Anterior cingulate cortex (tissue), 58 donors: Measurements from ENCODE around the gene SPRYD7.
"Not testable (repeated sequence)": the region's sequence is repeated elsewhere in the genome, so short reads cannot be mapped to it uniquely, and the experiment has no call there.

ENCODE experiments used
- DNase-seq, 58 donors: peaks; one replicate each; lab custom pipeline; 2025; lab: John Stamatoyannopoulos, UW

SPRYD7 gene, protein sequence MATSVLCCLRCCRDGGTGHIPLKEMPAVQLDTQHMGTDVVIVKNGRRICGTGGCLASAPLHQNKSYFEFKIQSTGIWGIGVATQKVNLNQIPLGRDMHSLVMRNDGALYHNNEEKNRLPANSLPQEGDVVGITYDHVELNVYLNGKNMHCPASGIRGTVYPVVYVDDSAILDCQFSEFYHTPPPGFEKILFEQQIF

DNA sequence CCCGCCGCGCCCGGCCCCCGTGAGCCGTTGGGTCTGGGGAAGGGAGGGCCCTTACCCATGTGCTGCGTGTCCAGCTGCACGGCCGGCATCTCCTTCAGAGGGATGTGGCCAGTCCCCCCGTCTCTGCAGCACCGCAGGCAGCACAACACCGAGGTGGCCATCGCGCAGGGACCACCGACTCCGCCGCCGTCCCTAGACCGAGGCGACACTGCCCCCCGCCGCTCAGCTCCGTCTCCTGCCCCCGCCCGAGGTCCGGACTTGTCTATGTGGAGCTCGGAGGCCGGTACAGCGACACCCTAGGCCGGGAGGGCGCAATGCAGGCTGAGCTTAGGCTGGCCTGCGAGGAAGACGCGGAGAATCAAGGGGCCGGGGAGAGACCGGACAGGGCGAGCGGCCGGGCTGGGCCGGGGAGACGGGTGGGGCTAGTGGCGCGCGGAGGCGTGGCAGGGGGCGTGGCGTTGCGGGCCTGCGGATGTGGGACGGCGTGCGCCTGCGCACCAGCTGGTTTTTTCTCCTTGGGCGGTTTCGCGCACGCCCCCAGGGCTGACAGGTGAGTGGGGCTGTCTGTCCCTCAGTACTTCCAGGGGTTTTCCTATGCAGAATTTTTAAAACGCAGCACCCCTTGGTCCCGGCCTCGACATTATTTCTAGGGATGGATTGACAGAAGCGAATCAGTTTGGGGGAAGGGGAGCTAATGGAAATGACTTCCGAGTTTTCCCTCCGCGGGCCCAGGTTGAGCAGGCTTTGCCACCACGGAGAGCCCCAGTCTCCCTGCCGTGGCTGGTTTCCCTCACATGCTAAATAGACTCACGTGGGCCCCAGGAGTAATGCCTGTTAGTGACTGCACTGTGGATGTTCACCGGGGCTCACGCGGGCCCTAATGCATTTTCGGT is at the start of gene SPRYD7:
Gene SPRYD7, minus strand, starts transcription at position 266 of the 893 bp plus-strand sequence. Its CDS starts 105 bp downstream, at position 161.
- DNase-seq: peak; percentile 73 to 99 (median 97)

DNA sequence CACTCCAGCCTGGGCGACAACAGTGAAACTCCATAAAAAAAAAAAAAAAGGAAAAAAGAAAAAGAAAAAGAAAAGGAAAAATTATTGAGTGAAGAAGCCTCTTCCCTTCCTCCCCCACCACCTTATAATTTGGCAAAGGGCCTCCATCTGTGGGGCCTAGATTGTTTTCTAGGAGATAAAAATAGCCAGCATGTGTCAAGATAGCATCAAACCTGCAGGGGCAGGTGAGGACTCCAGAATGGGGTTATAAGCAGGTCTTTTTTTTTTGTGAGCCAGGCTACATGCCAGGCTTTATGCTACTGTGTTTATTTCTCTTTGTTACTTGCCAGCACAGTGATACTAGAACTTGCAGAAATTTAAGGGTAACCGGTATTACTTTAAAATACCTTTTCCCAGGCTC is 49.0 kb upstream of the SPRYD7 start:
- no peak for DNase-seq

- no peak for DNase-seq
Measured at GRCh38 chr13:49980266-49980665, 44.1 kb upstream of the SPRYD7 start.

- DNase-seq: no peak
Measured at GRCh38 chr13:49977992-49978391, 41.9 kb upstream of the SPRYD7 start.

DNA sequence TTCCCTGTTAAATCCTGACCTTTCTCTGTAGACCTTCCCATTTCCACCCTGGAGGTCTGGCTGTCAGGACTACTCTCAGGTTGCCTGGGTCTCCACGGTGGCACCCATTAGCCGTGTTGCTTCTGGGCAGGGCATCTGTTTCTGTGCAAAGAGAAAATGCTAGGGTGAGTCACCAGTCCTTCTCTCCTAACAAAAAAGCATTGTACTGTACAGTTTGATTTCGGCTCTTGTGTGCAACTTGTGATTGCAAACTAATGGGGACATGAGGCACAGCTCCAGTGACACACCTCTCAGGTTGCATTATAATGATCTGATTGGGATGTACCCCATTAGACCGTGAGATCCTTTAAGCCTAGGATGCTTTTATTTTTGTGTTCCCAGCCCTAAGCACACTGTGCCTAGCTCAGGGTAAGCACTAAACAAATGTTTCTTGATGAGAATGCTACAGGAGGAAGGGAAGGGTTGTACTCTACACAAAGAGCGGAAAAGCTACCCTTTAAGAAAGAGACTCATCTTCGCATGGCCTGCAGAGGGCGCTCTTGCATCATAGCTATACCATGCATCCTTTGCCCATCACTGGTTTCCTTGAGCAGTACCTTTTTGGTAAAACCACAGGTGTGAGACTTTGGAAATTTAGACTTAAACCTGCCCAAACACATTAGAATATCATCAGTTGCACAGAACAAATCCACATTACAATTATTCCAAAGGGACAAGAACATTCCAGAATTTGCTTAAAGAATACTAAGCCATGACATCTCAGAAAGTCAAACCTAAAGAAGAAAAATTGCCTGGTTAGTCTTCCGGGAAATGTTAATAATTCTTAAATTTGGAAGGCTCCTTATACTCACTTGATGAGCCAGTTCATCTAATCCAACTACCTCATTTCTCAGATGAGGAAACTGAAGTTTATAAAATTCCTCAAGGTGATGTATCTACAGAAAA is 40.4 kb upstream of the SPRYD7 start:
- peak in 42 of 58 donors; percentile 2 to 73 (median 36) for DNase-seq

GRCh38 chr13:49975826-49976225 is 39.7 kb upstream of the SPRYD7 start:
- no peak for DNase-seq

DNA sequence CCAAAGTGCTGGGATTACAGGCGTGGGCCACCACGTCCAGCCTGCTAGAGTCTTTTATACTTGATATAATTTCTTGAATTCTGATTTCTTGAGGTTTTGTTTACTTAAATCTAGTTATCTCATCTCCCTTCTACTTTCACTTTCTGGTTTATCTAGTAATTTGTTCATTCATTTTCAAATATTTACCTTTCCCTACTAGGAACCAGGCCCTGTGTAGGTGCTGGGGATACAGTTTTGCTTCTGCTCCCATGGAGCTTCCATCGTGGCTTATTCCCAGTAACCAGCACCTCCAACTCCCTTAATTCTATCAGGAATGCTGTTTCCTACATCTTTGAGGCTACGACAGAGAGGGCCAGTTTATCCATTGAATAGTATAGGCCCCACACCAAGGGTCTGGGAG is 36.6 kb upstream of the SPRYD7 start:
- no peak for DNase-seq

- DNase-seq: no peak
Measured at GRCh38 chr13:49967456-49967855, 31.3 kb upstream of the SPRYD7 start.

DNA sequence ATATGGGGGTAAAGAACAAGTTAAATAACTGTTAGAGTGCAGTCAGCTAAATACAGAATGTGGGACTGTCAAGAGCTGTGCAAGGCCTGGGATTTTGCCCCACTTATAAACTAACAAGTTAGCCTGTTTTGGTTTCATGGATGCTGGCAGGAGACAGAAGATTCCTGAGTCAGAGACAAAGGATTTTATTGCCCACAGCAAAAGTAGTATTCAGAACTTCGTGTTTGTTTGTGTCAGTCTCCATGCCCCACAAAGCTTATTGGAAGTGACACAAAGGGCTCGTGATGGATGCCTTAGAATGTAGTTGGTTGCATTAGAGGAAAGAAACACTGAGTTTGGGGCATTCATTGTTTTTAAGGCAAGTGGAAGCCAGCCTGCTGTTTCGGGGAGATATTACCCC is 22.2 kb upstream of the SPRYD7 start:
- DNase-seq: peak in 3 of 58 donors; percentile 3 to 37 (median 30)

DNA sequence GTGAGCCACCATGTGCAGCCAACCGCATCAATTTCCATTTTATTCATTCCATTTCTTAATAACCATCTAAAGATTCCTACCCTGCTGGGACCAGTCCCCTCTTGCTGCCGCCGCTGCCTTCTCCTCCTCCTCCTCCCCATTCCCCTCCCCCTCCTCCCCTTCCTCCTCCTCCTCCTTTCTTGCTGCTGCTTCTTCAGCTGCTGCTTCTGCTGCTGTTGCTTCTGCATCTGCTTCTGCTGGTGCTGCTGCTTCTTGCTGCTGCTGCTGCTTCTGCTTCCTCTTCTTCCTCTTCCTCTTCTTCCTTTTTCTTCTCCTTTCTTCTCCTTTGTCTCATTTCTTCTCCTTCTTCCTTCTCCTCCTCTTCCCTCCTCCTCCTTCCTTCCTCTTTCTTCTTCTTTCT is 20.0 kb upstream of the SPRYD7 start:
- no peak for DNase-seq

DNA sequence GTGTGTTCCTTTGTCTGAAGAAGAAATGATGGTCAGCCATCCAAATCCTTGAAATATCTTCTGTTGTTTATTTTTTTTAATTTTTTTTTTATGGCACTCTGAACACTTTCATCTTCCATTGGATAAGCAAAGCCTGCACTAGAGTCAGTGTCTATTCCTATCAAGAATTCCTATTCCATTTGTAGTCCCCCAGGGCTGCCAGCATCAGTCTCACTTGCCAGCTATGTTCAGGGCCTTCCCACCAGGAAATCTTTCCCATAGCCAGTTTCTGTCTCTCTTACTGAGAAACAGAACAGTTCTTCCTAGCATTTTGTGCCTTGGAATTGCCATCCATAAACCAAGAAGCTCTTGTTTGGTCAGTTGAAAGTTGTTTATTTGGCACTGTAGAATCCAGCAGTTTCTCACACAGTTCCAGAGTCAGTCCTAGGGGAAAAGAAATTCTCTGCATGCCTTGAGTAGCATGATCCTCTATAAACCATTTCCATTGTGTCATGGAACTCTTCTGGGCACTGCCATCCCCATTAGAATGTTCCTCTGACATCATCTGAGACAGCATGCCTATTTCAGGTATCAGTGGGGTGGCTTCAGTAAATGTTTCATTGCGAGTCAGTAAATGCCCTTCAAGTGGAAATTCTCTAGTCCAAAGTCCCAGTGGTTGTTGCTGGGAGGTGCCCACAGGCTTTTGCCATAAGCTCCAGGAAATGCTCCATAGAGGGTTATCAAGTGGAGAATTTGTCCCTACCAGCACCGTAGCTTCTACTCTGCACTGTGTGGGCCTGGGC is 18.7 kb upstream of the SPRYD7 start:
- DNase-seq: no peak

DNA sequence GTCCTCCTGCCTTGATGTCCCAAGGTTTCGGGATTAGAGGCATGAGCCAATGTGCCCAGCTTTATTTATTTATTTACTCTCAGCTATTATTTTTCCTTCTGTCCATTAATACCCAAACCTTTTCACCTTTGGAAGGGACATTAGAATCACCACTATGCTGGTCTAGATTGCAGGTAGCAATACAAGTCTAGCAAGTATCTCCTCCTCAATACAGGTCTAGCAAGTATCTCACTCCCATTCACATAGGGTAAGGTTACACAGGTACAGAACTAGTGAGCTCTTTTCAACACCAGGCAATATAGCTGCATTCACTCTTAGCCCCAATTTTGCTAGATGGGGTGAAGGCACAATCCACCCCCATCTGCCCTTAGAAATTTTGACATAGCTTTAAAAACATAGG is 17.4 kb upstream of the SPRYD7 start:
- DNase-seq: no peak

GRCh38 chr13:49951754-49952535 is 15.8 kb upstream of the SPRYD7 start:
- DNase-seq: no peak

- not testable (repeated sequence) for DNase-seq
Measured at GRCh38 chr13:49948777-49949270, 12.7 kb upstream of the SPRYD7 start.

GRCh38 chr13:49939321-49939720 is 3.2 kb upstream of the SPRYD7 start:
- DNase-seq: no peak

DNA sequence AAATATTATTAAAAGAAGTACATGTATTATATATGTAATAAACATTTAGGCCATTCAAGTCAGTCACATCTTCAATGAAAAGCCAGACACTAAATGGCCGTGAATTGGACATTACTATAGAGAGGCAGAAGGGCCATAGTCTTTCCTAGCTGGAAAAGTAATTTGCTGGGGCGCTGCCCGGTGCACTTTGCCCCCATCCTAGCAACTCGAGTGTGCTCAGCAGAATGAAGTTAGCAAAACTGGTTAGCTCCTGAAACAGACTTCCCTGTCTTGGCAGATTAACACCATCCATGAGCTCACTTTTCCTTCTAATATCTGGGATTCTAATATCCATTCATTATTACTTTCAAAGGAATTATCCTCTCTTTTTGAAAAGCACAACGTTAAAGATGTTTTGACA is 2.8 kb upstream of the SPRYD7 start:
- DNase-seq: peak in 4 of 58 donors; percentile 1 to 22 (median 6)

DNA sequence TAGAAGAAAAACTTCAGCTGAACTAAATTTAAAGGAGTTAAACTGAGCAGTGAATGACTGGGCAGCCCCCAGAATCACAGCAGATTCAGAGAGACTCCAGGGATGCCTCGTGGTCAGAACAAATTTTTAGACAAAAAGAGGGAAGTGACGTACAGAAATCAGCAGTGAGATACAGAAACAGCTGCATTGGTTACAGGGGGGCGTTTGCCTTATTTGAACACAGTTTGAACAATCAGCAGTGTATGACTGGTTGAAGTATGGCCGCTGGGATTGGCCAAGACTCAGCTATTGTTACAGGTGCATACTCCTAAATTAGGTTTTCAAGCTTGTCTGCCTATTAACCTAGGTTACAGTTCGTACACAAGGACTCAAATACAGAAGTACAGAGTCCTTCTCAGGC is 2.2 kb upstream of the SPRYD7 start:
- DNase-seq: no peak

DNA sequence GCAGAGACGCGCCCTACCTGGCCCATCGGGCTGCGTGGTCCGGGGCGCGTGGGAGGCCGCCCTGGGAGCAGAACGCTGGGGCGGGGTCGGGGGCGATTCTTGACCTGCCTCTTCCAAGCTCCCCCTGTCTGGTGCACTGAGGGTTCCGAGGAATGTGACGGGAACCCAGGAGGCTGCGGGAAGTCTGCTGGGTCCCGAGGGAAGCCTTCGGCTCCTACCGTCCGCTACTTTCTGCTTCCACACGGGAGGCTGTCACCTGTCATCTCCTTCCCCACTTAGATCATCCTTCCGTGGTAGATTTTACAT is 781 bp upstream of the SPRYD7 start:
- DNase-seq: peak in 5 of 58 donors; percentile 22 to 68 (median 49)
